ENCODE results near the gene ZNF253.
"Not testable (repeated sequence)": the region's sequence is repeated elsewhere in the genome, so short reads cannot be mapped to it uniquely, and the experiment has no call there.

- not testable (repeated sequence) for TF ChIP-seq CTCF (IDR thresholded peaks at IDR 0.05; ENCODE audit: low read depth, low read length); EZH2phosphoT487 (IDR thresholded peaks at IDR 0.05; ENCODE audit: low read depth)
These were observed 43.7 kb upstream of the ZNF253 start for GRCh38 chr19:19821976-19822375.

Data from OCI-LY3 (cell line).